GM23338 (cell line): ENCODE measurements around the gene PREP. TPM values are rescaled to one million over a fixed set of nuclear protein-coding genes. Genes with fewer than 3 reads are reported as not detected.

Experiments
- ATAC-seq: fragments of 200-7000 bp; cut with Tn5 transposase; 3 replicates; pipeline ENCODE4 v1.9.1; 2020
- DNase-seq: peaks from one replicate; pipeline ENCODE4 v3.0.0-alpha.2; 2015; ENCODE audit warnings: low spot score
- H2AFZ ChIP-seq: fragments of 200-600 bp; sonication (generic); 2 replicates; pipeline ENCODE4 v1.8.0; 2016; ENCODE audit warnings: antibody characterized with exemption, mild to moderate bottlenecking, moderate library complexity
- H3F3A ChIP-seq: fragments of 200-600 bp; sonication (generic); replicated peaks from 2 replicates; pipeline ENCODE4 v1.8.0; 2017; ENCODE audit warnings: antibody characterized with exemption, mixed run types, low read depth
- H3K27ac ChIP-seq: fragments of 200-600 bp; sonication (generic); 2 replicates; pipeline ENCODE4 v1.6.1; 2016; ENCODE audit warnings: low read depth
- H3K27me3 ChIP-seq: fragments of 200-600 bp; sonication (generic); 2 replicates; pipeline ENCODE4 v1.8.0; 2016; ENCODE audit warnings: mild to moderate bottlenecking, mixed run types, moderate library complexity; ENCODE audit not compliant: insufficient read depth
- H3K36me3 ChIP-seq: fragments of 200-600 bp; sonication (generic); 2 replicates; pipeline ENCODE4 v1.8.0; 2016; ENCODE audit warnings: mild to moderate bottlenecking; ENCODE audit not compliant: insufficient read depth
- H3K4me1 ChIP-seq: fragments of 200-600 bp; sonication (generic); 2 replicates; pipeline ENCODE4 v1.8.0; 2016; ENCODE audit warnings: mild to moderate bottlenecking, moderate library complexity; ENCODE audit not compliant: insufficient read depth
- H3K4me2 ChIP-seq: fragments of 200-600 bp; sonication (generic); 2 replicates; pipeline ENCODE4 v1.7.1; 2017; ENCODE audit warnings: mixed run types
- H3K4me3 ChIP-seq: fragments of 200-600 bp; sonication (generic); 2 replicates; pipeline ENCODE4 v1.6.1; 2016; ENCODE audit warnings: mixed run types
- H3K79me2 ChIP-seq: fragments of 200-600 bp; sonication (generic); replicated peaks from 2 replicates; pipeline ENCODE4 v1.8.0; 2017; ENCODE audit warnings: mild to moderate bottlenecking; ENCODE audit not compliant: insufficient read depth
- H3K9me2 ChIP-seq: fragments of 200-600 bp; sonication (generic); 2 replicates; pipeline ENCODE4 v1.8.0; 2017; ENCODE audit not compliant: insufficient read depth
- H4K20me1 ChIP-seq: fragments of 200-600 bp; sonication (generic); replicated peaks from 2 replicates; pipeline ENCODE4 v1.8.0; 2017; ENCODE audit warnings: mild to moderate bottlenecking; ENCODE audit not compliant: insufficient read depth
- H3K27ac Mint-ChIP-seq: 2 replicates; pipeline ENCODE4 v1.8.0; 2020; ENCODE audit warnings: inconsistent platforms, mild to moderate bottlenecking, moderate library complexity, mixed read lengths
- H3K27me3 Mint-ChIP-seq: 3 replicates; pipeline ENCODE4 v1.8.0; 2022; ENCODE audit warnings: low read depth, mild to moderate bottlenecking, moderate library complexity, mixed read lengths, inconsistent platforms; ENCODE audit not compliant: insufficient read depth, poor library complexity
- H3K36me3 Mint-ChIP-seq: 3 replicates; pipeline ENCODE4 v1.8.0; 2021; ENCODE audit warnings: low read depth, mild to moderate bottlenecking, inconsistent platforms, moderate library complexity, mixed read lengths
- H3K4me1 Mint-ChIP-seq: 3 replicates; pipeline ENCODE4 v1.8.0; 2020; ENCODE audit warnings: mild to moderate bottlenecking, inconsistent platforms, mixed read lengths
- H3K4me3 Mint-ChIP-seq: 3 replicates; pipeline ENCODE4 v1.8.0; 2021; ENCODE audit warnings: moderate library complexity, mild to moderate bottlenecking, inconsistent platforms, mixed read lengths
- H3K9me3 Mint-ChIP-seq: 3 replicates; pipeline ENCODE4 v1.8.0; 2020; ENCODE audit warnings: moderate library complexity, mild to moderate bottlenecking, inconsistent platforms, mixed read lengths
- CREB1 ChIP-seq: fragments of 250-450 bp; sonication (Bioruptor Pico); IDR thresholded peaks from 2 replicates; pipeline ENCODE4 v1.5.0; 2020; ENCODE audit warnings: low read depth, mild to moderate bottlenecking, moderate library complexity
- CTCF ChIP-seq, 2 experiments: fragments of 200-600 bp in 1 of 2; sonication (generic) in 1 of 2; conservative IDR thresholded peaks; 2 replicates each; pipeline versions ENCODE4 v1.5.1 to v1.6.1; 2016 to 2017; ENCODE audit warnings: antibody characterized with exemption in 2 of 2, low read depth in 2 of 2, mild to moderate bottlenecking in 2 of 2, moderate library complexity in 1 of 2
- EZH2 ChIP-seq: fragments of 200-600 bp; sonication (generic); IDR thresholded peaks from one replicate; pipeline ENCODE4 v1.8.0; 2017; ENCODE audit warnings: antibody characterized with exemption, mild to moderate bottlenecking, low read depth; ENCODE audit not compliant: unreplicated experiment
- EZH2phosphoT487 ChIP-seq: fragments of 200-600 bp; sonication (generic); IDR thresholded peaks from one replicate; pipeline ENCODE4 v1.8.1; 2018; ENCODE audit warnings: antibody characterized with exemption; ENCODE audit not compliant: unreplicated experiment
- JUNB ChIP-seq: IDR thresholded peaks from one replicate; pipeline ENCODE4 v1.6.1; 2016; ENCODE audit warnings: antibody characterized with exemption; ENCODE audit not compliant: unreplicated experiment
- NANOG ChIP-seq: IDR thresholded peaks from 2 replicates; pipeline ENCODE4 v1.6.1; 2016; ENCODE audit warnings: antibody characterized with exemption, borderline replicate concordance
- POLR2AphosphoS5 ChIP-seq: IDR thresholded peaks from 2 replicates; pipeline ENCODE4 v1.6.1; 2016; ENCODE audit warnings: antibody characterized with exemption, low read depth
- REST ChIP-seq: IDR thresholded peaks from one replicate; pipeline ENCODE4 v1.6.1; 2018; ENCODE audit warnings: antibody characterized with exemption; ENCODE audit not compliant: unreplicated experiment
- STAT1 ChIP-seq: IDR thresholded peaks from one replicate; pipeline ENCODE4 v1.6.1; 2016; ENCODE audit warnings: antibody characterized with exemption; ENCODE audit not compliant: unreplicated experiment
- ZNF114 ChIP-seq: fragments of 250-450 bp; sonication (Bioruptor Pico); IDR thresholded peaks from 2 replicates; pipeline ENCODE4 v1.5.0; 2020; ENCODE audit warnings: mild to moderate bottlenecking, moderate library complexity
- ZNF331 ChIP-seq: fragments of 250-450 bp; sonication (Bioruptor Pico); IDR thresholded peaks from 2 replicates; pipeline ENCODE4 v1.5.0; 2020; ENCODE audit warnings: low read depth, mild to moderate bottlenecking, moderate library complexity
- polyA plus RNA-seq: library from polyadenylated mRNA; unstranded; fragments of >200 nt; fragmentation: Nextera tagmentation; extraction: Ambion mirVana; gene quantifications from 2 replicates; pipeline ENCODE4 v1.2.1, GENCODE V29; 2016
- total RNA-seq: library from RNA; depleted of rRNA; stranded (reverse); fragments of >200 nt; shearing (Covaris generic); gene quantifications from 2 replicates; pipeline ENCODE4 v1.2.3, GENCODE V29; 2014

PREP gene
- total and polyA plus RNA-seq, 2 experiments from 2014 or later, result 28.5 to 52.7 TPM

GRCh38 chr6:105431226-105431625 is 28.3 kb upstream of the PREP start:
- no peak overlapping the region for H3K27ac Mint-ChIP-seq
- peaks cover 9% of the 10 kb centered on the region; the same call in 2 of the 3 replicates for H3K4me1 Mint-ChIP-seq
- H3K27me3 ChIP-seq, result no peaks in the 10 kb centered on the region
- no peaks in the 10 kb centered on the region for H3K4me1 ChIP-seq
- H3K27me3 Mint-ChIP-seq, result peaks cover 1% of the 10 kb centered on the region
- H3F3A ChIP-seq, result no peaks in the 10 kb centered on the region
- H3K4me3 Mint-ChIP-seq, result no peak overlapping the region
- no peak for TF ChIP-seq NANOG
- TF ChIP-seq ZNF114 (CRISPR knock-in tag), result no peak
- TF ChIP-seq ZNF331, result no peak
- no peak for TF ChIP-seq REST
- no peak for TF ChIP-seq JUNB
- TF ChIP-seq EZH2phosphoT487, result no peak
- TF ChIP-seq EZH2, result no peak
- peak; percentile 62 to 75 for TF ChIP-seq CTCF (conservative IDR thresholded peaks at IDR 0.05; ENCODE audit: low read depth in 2 of 2)
- peak; percentile 81 for DNase-seq
- H3K9me2 ChIP-seq, result no peaks in the 10 kb centered on the region
- H3K36me3 ChIP-seq, result no peaks in the 10 kb centered on the region
- no peak overlapping the region for H2AFZ ChIP-seq
- H3K36me3 Mint-ChIP-seq, result no peaks in the 10 kb centered on the region
- no peaks in the 10 kb centered on the region for H3K79me2 ChIP-seq
- no peaks in the 10 kb centered on the region for H3K9me3 Mint-ChIP-seq
- no peaks in the 10 kb centered on the region for H4K20me1 ChIP-seq
- no peak overlapping the region for H3K27ac ChIP-seq
- no peak for ATAC-seq
- H3K4me2 ChIP-seq, result no peak overlapping the region
- no peak overlapping the region for H3K4me3 ChIP-seq

- no peak overlapping the region for H3K27ac ChIP-seq
- Mint-ChIP-seq H3K4me3 (no peak overlapping the region), H3K36me3 (no peaks in the 10 kb centered on the region), H3K27ac (no peak overlapping the region), H3K4me1 (peaks cover 9% of the 10 kb centered on the region; the same call in 2 of the 3 replicates), H3K27me3 (peaks cover 1% of the 10 kb centered on the region), H3K9me3 (no peaks in the 10 kb centered on the region)
- ATAC-seq, result no peak
- H3K79me2 ChIP-seq, result no peaks in the 10 kb centered on the region
- DNase-seq, result no peak
- no peak overlapping the region for H3K4me3 ChIP-seq
- TF ChIP-seq ZNF331, result no peak
- TF ChIP-seq CTCF (conservative IDR thresholded peaks at IDR 0.05; ENCODE audit: low read depth in 2 of 2), result no peak
- no peak for TF ChIP-seq NANOG
- no peak for TF ChIP-seq STAT1
- no peak for TF ChIP-seq POLR2AphosphoS5
- TF ChIP-seq EZH2phosphoT487, result no peak
- no peak for TF ChIP-seq CREB1
- no peak for TF ChIP-seq REST
- H2AFZ ChIP-seq, result no peak overlapping the region
- H3K4me1 ChIP-seq, result no peaks in the 10 kb centered on the region
- H3F3A ChIP-seq, result no peaks in the 10 kb centered on the region
- no peaks in the 10 kb centered on the region for H3K27me3 ChIP-seq
- no peaks in the 10 kb centered on the region for H3K9me2 ChIP-seq
- H3K36me3 ChIP-seq, result no peaks in the 10 kb centered on the region
- no peaks in the 10 kb centered on the region for H4K20me1 ChIP-seq
- H3K4me2 ChIP-seq, result no peak overlapping the region
These were observed 27.8 kb upstream of the PREP start for GRCh38 chr6:105430685-105431084.
